Stimulated activated CD8-positive, alpha-beta memory T cell treated with anti-CD3 and anti-CD28 coated beads, Interleukin-4, amount 100 ng/mL, for 1 hour (primary cell): Measurements from ENCODE around the gene TEX51.

ENCODE experiments used
- DNase-seq, 2 donors: peaks; one replicate each; pipeline ENCODE4 v3.0.0-alpha.2; 2020; ENCODE audit warnings: low read depth in 2 of 2, low spot score in 1 of 2

The TEX51 gene

GRCh38 chr2:126898636-126899035 is at the start of gene TEX51:
TSS of gene TEX51 (plus strand) at chr2:126898890. CDS start at chr2:126898919, 29 bp downstream.
- no peak for DNase-seq

DNA sequence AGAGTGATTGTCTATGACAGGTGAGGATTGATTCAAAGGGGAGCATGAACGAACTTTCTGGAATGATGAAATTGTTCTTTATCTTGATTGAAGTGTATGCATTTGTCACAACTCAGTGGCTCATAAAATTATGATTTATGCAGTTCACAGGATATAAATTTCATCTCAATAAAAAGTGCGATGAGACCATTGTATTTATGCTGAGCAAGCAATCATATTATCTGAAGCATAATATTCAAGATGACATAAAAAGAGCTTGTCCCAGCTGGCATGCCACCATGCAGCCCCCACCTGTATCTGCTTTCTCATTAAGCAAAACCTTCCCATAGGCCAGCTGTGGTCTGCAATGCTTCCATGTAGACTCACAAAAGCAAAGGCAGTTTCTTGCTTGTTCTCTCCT is 49.6 kb upstream of the TEX51 start:
- DNase-seq: no peak

DNA sequence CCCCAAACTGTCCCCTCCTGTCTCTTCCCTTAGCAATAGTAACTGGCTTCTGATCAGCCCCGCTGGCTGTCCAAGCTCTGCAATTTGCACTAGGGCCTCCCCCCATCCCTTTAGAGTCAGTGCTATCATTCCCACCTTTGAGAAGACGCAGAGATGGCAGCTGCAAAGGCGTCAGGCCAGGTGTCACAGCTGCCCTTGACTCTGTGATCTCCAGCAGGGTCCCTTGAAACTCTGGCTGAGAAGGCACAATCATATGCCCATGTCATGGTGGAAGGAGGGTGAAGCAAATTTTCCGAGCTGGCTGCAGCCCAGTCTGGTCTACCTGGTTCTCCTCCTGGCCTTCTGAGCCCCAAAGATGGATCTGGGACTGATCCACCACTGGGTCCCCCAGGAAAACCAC is 49.2 kb upstream of the TEX51 start:
- no peak for DNase-seq

DNA sequence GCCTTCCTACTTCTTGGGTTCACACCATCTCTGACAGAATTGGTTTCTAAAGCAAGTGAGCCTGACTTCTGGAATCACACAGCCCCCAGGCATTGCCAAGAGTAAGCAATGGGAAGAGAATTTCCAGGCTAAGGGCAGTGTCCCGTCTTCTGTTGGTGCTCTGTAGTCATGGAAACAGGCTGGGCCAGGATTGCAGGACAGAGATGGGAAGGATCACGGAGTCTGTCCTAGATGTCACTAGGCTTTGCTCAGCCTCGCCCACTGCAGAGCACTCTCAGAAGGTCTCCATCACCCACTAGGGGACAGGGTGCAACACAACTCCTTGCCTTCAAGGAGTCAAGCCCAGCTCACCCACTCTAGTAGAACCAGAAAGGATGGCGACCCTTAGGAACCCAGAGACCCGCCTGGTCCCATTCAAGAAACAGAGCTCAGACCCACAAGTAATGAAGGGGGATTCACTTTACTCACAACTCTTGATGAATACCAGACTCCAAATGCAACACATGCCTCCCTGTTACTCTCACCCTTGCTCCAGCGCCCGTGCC is 48.6 kb upstream of the TEX51 start:
- no peak for DNase-seq

GRCh38 chr2:126850940-126851339 is 47.8 kb upstream of the TEX51 start:
- no peak for DNase-seq

GRCh38 chr2:126851756-126852155 is 46.9 kb upstream of the TEX51 start:
- no peak for DNase-seq

- no peak for DNase-seq
These were observed 46.3 kb upstream of the TEX51 start for GRCh38 chr2:126852361-126852760.

GRCh38 chr2:126855606-126856005 is 43.1 kb upstream of the TEX51 start:
- no peak for DNase-seq

DNA sequence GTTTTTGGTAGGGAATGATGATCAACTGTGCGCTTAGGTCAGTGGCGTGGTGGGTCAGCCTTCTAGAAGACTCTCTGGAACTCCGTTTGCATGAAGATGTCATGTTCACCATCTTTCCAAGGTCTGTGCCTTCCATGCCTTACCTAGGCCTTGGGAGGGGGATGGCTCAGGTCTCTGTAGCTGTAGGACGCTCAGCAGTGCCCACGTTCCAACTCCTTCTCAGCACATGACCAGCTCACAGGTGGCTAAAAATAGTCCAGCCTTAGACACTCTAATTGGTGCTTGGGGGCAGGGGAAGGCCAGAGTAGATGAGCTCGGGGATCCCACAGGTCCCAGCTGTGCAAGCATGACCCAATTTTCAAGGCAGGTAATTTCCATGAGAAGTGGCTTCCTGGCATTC is 42.3 kb upstream of the TEX51 start:
- no peak for DNase-seq

DNA sequence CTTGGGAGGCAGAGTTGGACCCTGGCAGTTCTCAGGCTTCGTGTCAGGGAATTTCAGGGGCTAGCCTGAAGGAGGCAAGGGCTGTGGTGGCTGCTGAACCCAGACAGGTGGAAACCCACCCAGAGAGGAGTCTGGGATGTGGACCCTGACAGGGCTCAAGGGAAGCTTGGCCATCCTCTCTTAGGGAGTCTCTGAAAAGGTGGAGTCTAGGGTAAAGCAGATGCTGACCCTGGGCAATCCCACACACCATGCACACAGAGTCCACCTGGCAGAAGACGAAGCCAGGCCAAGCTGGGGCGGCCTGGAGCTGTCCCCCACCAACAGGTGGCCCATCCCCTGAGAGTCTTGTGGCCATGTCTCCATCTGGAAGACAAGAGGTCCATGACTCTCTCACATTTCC is 41.2 kb upstream of the TEX51 start:
- no peak for DNase-seq

- DNase-seq: no peak
These were observed 40.7 kb upstream of the TEX51 start for GRCh38 chr2:126858013-126858412.

DNA sequence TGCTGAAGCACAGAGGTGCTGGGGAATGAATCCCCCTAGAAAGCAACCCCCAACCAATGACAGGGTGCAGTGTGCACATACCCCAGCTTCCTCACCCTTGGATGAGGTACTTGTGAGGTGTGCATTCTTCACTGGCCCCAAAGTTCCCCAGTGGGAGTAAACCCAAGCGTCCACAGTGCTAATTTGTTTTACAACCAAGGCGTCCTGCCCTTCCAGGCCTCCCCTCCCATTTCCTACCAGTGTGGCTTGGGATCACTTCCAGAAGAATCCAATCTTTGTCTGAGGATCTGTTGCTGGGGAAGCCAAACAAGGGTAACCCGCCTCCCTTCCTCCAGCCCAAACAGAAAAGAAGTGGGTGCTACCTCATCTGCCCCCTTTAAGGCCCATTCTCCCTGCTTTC is 40.3 kb upstream of the TEX51 start:
- DNase-seq: no peak

DNA sequence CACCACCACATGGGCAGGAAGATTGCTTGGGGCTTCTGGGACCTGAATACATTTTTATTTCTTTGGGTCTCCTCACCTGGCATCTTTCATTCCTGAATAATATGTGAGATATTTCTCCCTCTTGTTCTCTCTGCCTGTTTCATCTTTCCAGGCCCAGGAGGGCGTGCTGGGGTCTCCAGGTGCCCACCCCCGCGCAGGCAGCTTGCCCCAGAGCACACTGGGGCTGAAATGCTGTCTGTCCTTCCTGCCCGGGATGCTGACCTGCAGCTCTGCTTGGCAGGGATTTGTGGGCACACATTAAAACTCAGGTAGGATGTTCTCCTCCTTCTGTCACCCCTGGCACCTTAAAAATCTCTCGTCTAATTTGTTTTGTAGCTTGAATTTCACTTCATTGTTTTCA is 39.7 kb upstream of the TEX51 start:
- DNase-seq: no peak

DNA sequence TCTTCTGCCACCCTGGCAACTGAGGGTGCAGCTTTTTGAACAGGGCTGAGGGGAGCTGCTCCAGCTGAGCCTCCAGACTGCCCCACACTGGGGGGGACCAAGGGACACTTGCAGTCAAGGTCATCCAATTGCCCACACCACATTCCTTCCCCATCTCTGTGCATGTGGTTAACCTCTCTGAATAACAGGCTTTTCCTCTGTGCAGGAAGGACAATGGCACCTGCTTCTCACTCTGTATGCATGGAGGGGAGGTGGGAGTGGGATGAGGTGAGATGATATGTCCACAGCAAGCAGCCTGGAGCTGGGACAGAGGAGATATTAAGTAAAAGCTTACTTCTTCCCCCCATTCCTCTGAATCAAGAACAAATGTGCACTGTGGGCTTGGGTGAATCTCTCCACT is 39.1 kb upstream of the TEX51 start:
- DNase-seq: no peak

DNA sequence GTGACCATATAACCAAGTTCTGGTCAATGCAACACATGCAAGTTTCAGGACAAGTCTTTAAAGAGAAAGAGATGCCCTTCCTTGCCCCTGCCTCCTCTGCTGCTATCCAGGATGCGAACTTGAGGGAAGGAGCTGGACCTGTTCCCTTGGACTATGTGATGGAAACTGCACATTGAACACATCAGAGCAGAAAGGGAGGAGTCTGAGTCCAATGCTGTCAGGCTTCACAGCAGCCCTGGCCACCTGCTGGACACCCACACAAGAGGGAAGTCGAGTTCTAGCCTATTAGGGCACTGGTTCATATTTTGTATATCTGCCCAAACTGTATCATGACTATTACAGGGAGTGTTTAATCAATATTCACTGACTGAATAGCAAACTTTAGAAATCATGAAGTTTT is 38.3 kb upstream of the TEX51 start:
- no peak for DNase-seq

GRCh38 chr2:126862730-126863129 is 36.0 kb upstream of the TEX51 start:
- DNase-seq: no peak

GRCh38 chr2:126863336-126864015 is 35.2 kb upstream of the TEX51 start:
- DNase-seq: no peak

DNA sequence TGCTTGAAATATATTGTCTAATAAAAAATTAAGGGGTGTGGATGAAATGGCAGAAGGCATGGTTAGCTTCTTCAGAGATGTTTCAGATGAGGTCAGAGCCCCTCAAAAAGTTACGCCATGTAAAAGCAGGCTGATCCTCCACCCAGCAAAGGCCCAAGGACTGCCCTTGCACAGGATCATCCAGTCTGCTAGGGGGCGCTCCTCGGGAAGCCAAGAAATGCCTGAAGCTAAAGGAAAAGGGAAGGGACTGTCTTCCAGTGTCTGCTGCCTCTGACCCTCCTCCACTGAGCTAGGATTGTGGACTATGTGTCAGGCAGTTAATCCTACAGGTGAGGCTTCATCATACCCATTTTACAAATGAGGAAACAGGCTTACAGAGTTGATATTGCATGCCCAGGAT is 33.8 kb upstream of the TEX51 start:
- DNase-seq: no peak

GRCh38 chr2:126866451-126866850 is 32.2 kb upstream of the TEX51 start:
- no peak for DNase-seq

- no peak for DNase-seq
These were observed 23.7 kb upstream of the TEX51 start for GRCh38 chr2:126874961-126875360.

- DNase-seq: no peak
These were observed 22.1 kb upstream of the TEX51 start for GRCh38 chr2:126876631-126877030.

DNA sequence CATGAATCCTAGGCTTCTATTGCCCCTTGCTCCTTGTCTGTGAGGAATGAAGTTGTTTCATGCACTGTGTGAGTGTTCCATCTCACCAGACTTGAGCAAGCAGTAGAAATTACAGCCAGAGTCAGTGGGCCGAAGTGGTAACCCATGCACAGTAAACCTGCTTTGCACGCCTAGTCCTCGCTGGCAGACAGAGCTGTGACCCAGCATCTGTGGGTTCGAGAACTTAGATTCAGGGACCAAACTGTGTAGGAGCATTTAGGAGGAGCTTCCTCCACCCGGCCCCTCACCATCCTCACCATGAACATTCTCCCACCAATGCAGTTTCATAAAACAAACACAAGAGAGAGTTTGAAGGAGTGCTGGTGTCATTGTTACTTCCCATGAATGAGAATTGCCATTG is 21.6 kb upstream of the TEX51 start:
- no peak for DNase-seq

DNA sequence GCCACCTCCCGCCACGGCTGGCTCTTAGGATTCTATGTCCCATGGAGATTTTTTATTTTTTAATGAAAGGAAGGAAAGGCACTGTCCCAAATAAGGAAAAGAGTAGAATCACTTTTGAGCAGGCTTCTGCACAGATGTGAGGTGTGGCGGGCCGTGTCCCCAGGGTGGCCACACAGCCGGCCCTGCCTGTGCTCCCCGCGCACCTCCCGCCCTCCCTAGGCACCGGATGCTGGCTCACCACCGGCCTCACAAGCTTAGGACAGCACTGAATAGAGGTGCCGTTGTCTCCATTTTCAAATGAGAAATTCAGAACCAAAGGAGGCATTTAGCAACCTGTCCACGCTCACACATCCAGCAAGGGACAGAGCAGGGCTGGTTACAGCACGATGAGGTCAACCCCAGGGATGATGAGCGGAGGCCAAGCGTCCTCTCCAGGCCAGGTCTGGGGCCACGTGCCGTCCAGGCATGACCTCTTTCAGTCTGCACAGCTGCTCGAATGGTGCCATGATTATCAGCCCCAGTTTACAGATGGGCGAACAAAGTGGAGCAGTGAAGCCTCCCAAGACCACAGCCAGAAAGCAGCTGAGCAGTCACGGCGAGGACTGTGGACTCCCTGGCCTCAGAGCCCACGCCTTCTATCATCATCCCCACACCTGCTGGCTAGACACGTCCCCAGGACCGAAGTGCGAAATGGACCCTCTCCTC is 20.7 kb upstream of the TEX51 start:
- no peak for DNase-seq
